Stimulated activated CD8-positive, alpha-beta memory T cell treated with anti-CD3 and anti-CD28 coated beads, Interleukin-2, amount 100 ng/mL, for 1 hour (primary cell): ENCODE measurements around the gene GNA14.
A peak's percentile ranks its signal among the peaks of the same experiment; 100 is the strongest.
"Not testable (repeated sequence)": the region's sequence is repeated elsewhere in the genome, so short reads cannot be mapped to it uniquely, and the experiment has no call there.

Experiments
- DNase-seq, 2 donors: peaks; one replicate each; pipeline ENCODE4 v3.0.0-alpha.2; 2020; ENCODE audit warnings: low read depth in 2 of 2

GNA14 gene

DNA sequence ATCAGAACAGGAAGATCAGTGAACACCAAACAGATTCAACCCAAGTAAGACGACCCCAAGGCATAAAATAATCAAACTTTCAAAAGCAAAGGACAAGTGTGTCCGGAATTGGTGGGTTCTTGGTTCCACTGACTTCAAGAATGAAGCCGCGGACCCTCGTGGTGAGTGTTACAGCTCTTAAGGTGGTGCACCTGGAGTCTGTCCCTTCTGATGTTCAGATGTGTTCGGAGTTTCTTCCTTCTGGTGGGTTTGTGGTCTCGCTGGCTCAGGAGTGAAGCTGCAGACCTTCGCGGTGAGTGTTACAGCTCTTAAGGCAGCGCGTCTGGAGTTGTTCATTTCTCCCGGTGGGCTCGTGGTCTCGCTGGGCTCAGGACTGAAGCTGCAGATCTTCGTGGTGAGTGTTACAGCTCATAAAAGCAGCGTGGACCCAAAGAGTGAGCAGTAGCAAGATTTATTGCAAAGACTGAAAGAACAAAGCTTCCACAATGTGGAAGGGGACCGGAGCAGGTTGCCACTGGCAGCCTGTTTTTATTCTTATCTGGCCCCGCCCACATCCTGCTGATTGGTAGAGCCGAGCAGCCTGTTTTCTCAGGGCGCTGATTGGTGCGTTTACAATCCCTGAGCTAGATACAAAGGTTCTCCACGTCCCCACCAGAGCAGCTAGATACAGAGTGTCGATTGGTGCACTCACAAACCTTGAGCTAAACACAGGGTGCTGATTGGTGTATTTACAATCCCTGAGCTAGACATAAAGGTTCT is 158.5 kb downstream of the GNA14 start:
- DNase-seq: not testable (repeated sequence)

DNA sequence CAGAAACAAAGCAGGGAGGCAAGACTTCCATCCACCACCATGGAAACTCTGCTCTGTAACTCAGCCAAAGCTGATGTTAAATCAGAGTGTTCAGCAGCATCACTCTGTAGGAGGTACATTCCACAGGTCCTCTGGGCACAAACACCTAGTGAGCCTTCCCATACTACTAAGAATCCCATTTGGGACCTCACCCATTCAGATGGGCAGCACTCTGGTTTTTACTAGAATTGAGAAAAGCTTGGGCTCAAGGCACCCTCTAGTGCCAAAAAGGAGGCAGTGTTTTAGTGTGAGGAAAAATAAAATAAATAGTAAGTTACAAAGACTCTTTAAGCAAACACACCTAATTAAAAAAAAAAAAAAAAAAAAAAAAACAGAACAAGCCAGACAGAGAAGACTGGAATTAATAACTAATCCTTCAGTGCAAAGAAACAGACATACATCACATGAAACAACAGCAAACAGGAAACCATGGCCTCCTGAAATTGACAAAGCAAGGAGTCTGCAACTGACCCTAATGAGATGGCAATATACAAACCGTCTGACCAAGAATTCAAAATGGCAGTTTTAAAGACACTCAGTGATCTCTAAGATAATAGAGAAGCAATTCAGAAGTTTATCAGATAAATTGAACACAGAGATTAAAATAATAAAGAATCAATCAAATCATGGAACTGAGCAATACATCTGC is 159.5 kb downstream of the GNA14 start:
- no peak for DNase-seq

DNA sequence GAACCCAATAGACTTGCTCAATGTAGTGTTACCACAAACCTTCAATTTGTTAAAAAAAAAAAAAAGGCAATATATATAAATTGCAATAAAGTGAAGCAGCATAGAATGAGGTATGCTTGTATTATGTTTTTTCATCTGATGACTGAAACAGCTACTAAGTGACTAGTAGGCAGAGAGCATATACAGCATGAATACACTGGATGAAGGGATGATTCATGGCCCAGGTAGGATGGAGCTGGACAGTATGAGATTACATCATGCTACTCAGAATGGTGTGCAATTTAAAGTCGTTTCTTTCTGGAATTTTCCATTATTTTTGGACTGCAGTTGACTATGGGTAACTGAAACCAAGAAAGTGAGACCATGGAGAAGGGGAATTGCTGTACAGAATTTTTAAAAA is 161.2 kb downstream of the GNA14 start:
- DNase-seq: no peak

DNA sequence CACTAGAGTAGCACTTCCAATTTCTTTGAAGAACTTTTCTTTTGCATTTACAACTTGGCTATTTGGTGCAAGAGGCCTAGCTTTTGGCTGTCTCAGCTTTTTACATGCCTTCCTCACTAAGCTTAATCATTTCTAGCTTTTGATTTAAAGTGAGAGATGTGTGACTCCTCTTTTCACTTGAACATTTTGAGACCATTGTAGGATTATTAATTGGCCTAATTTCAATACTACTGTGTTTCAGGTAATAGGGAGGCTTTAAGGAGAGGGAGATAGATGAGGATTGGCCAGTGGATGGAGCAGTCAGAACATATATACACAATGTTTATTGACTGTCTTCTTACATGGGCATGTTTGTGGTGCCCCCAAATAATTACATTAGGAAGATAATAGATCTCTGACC is 161.7 kb downstream of the GNA14 start:
- DNase-seq: no peak

DNA sequence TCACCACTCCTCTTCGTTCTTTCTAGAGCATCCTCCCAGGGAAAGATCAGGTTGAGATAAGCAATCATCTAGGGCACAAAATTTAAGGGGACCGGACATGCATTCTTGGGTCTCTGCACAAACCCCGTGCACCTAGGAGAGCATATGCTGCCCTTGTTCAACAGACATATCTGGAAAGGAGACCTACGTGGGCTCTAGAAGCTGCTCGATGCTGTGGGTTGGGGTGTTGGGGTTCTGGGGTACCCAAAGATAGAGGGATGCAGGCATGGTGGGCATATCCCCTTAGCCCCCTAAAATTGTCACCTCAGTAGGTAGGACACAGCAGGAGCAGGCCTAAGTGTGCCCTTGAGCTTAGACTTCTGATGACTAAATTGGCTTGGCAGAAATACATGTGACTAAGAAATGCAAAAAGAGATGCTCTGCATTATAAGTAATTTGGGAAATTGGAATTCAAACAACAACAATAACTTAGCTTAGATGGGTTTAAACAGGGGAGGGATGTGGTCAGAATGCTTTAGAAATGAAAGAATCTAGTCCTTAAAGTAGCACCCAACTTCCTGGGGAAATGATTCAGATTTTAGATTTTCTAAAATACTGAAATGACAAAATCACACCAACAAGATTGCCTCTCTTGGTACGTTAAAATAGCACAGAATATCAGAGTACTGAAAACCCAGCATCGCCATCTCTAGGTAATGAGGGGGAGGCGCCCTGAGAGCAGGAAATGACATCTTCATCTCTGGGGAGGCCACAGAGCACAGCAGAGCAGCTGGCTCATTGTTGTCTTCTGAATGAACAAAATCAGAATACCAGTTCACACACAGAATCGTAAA is 172.3 kb downstream of the GNA14 start:
- DNase-seq: peak in 1 of 2 donors; percentile 3

DNA sequence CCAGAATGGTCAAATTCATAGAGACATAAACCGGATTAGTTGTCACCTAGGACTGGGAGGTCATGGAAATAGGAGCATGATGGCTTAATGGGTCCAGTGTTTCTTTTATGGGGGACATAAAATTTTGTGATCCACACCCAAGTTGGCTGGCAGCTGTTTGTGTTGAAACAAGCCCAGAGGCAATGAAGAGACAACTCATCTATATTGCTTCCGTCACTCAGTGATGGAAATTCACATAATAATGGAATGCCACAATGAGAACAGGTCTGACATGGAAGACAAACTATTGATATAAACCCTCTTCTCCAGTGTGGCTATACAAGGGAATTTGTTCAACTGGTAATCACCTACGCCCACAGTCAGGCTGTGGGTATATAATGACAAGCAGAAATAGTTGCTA is 173.2 kb downstream of the GNA14 start:
- no peak for DNase-seq

DNA sequence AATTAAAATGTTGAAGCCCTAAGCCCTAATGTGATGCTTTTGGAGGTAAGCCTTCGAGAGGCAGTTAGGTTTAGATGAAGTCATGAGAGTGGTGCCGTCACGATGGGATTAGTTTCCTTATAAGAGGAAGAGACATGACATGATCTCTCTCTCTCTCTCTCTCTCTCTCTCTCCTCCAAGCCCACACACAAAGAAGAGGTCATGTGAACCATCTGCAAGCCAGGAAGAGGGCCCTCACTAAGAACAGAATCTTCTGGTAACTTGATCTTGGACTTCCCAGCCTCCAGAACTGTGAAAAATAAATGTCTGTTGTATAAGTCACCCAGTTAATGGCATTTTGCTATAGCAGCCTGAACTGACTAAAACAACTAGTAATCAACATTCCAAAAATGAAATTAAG is 175.5 kb downstream of the GNA14 start:
- DNase-seq: no peak

DNA sequence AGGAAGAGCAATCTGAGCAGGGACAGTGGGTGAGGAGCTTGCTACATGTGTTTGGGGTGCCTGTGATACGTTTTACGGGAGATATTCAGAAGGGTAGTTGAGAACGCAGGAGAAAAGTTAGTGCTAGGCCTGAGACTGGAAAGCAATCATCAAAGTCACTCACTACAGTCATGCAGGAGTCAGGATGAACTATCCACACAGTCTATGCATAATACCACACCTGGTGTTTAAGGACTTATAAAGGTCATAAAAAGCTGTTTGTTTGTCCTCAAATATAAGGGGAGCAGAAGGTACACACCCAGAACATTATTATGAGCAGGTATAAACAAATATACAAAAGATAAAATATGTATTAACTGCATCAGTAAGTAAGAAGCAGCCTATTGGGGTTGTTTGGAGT is 176.6 kb downstream of the GNA14 start:
- no peak for DNase-seq

DNA sequence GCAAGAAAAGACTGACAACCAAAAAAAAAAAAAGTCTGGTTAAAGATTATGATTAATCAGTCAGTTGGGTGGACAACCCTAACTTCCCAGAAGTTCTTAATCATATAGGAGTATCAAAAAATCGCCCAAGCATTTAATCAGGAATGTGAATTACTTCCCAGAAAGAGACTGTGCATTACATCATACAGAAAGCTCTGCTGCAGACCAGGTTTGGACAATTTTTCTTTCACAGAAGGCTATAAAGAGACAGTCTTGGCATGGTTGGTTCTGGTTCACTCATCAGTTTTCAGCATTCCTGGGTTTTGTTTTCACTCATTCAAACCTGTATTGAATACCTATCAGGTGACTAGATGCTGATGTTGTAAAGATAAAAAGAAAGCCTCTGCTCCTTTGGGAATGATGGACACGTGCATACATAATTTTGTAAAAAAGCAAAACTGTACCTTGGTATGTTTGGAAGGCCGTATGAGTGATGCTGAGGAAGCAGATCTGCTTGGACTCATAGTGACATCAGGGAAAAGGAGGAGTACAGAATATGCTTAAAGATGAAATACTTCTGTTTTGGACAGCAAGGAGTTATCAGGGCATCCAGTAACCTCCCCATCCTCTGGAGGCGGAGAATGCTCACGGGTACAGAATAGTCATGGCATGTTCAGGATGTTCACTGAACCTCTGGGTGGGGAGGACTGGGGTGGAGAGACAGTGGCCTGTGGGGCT is 178.4 kb downstream of the GNA14 start:
- DNase-seq: no peak

DNA sequence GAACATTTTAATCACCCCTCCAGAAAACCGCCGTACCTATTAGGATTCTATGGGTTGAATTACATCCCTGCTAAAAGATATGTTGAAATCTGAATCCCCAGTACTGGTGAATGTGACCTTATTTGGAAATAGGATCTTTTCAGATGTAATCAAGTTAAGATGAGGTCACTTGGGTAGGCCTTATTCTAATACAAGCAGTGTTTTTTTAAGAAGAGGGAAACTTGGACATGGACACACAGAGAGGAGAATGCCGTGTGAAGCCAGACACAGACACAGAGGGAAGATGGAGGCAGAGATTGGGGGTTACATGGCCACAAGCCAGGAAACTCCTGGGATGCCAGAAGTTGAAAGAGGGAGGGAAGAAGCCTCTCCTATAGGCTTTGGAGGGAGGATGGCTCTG is 183.5 kb downstream of the GNA14 start:
- DNase-seq: no peak

DNA sequence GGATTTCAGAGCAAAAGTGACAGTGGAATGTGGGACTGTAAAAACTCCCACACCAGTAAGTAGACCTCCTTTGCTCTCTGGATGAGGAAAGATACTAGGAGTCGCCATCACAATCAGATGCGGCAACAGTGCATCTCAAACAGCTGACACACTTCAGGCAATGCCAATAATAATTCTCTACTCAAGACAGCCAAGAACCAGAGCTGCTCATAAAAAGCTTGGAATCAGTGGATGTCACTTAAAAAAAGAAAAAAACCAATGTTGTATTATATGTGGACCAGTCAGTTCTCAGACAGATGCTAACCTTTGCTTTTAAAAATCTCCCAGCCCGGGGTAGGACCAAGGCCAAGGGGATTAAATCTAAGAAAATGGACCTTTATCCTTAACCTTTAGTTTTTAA is 185.0 kb downstream of the GNA14 start:
- no peak for DNase-seq

DNA sequence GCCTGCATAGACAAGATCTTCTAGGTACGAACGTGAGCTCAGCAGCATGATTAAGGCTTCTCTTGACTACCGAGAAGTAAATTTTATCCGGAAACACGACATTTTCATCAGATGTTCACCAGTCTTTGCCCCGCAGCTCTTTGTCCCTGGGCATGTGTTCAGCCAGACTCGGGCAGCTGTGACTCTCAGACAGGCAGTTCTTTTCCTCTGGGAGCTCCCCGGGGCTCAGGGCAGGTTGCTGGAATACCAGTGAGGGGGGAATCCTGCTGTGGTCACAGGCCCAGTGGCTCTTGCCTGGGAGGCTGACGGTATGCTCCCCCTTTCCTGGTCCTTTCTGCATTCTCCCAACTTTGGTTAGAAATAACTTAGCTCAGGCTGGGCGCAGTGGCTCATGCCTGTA is 186.1 kb downstream of the GNA14 start:
- no peak for DNase-seq

DNA sequence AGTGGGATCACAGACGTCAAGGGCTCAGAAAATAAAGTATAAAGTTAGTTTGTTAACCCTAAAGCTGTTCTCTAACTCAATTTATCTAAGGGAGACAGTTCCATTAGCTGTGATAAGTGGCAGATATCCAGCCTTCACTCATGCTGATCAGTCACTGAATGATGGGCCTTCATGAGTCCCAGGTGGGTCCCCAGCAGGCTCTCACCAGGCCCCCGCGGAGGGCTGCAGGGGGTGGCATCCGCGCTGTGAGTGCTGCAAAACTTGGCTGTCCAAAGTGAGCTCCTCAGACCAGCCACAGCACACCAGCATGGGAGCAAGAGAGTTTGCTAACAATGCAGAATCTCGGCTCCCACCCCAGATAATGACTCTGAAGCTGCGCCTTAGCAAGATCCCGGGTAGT is 187.2 kb downstream of the GNA14 start:
- DNase-seq: no peak

DNA sequence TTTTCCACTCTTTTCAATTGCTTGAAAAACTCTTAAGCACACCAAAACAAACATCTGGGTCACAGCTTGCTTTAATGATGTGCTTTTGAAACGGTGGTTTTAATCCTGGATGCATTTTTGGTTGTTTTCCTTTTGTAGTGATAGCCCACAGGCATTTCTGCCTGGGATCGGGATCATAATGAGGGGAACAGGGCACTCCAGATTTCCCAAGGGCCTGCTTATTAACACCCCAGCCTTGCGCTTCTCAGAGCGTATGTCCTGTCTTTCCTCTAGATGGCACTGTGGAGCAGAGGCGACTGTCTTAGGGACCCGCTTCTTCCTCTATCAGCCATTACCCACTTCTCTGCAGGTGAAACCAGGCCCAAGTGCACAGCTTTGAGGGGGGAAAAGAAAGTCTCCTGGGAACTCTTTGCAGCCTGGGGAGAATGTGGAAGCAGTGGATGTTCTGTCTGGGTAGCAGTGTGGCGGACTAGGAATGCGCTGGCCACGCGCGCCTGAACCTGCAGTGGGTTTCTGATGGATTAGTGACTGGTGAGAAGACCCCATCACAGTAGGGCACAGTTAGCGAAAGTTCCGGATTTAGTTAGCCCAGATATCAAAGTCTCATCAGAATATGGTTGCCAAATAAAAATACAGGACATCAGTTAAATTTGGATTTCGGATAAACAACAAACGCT is 190.1 kb downstream of the GNA14 start:
- peak in 1 of 2 donors; percentile 35 for DNase-seq

DNA sequence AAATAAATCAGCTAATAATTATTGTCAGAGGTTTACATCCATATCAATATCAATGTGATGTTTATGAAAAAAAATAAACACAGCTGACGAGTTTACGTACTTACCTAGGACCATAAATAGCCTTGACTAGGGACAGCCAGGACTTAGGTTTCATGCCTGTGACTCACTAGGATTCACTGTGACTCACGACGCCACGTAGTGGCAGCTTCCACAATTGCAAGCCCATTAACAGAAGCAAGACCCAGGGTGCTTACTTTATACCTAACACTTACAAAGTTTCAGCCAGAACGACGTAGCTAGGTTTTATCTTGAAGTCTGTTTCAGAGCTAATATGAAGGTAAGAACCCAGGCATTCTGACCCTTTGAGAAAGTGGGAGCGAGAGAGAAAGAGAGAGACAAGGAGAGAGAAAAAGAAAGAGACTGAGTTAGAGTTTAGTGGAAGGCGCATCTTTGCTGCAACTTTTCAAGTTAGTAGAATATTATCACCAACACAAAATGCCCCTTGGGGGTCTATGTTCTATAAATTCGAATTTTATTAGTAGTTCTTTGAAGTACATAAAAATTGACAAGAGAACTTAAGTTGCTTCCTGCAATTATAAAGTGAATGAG is 191.2 kb downstream of the GNA14 start:
- peak; percentile 58 to 62 for DNase-seq

DNA sequence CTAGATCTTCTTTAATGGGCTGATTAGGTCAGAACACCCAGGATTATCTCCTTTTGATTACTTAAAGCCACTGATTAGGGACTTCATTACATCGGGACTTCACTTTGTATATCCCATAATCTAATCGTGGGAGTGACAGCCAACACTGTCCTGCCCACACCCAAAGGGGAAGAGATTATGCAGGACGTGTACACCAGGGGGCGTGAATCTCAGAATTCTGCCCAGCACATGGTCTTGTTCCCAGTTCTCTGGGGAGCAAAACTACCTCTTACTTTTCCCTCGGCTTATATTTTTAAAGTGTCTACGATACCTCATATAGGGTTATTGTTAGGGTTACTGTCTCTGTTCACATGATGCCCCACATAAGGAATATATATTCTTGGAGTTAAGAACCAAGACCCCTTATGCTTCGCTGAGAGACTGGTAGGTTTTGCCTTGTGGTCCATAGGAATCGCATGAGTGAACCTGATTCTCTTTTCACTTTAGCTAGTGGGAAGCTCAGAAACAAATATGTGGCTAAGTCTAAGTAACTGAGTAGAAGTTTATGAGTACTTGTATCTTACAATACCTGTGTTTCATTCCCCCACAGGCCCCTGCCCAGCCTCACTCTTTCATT is 192.7 kb downstream of the GNA14 start:
- no peak for DNase-seq

DNA sequence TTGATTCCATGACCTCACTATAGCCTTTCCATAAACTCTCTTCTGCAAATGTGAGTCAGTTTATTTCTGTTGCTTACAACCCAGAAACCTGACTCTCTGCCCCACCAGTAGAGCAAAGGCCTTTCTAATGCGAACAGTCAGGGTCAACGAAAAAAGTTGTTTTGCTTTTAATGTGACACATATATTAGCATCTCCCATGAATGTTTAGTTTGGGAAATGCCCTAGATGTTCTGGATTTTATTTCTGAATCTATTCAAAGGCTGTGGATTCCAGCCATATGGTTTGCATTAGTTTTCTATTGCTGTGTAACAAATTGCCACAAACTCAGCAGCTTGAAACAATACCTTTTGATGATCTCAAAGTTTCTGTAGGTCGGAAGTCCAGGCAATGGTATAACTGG is 193.5 kb downstream of the GNA14 start:
- no peak for DNase-seq

DNA sequence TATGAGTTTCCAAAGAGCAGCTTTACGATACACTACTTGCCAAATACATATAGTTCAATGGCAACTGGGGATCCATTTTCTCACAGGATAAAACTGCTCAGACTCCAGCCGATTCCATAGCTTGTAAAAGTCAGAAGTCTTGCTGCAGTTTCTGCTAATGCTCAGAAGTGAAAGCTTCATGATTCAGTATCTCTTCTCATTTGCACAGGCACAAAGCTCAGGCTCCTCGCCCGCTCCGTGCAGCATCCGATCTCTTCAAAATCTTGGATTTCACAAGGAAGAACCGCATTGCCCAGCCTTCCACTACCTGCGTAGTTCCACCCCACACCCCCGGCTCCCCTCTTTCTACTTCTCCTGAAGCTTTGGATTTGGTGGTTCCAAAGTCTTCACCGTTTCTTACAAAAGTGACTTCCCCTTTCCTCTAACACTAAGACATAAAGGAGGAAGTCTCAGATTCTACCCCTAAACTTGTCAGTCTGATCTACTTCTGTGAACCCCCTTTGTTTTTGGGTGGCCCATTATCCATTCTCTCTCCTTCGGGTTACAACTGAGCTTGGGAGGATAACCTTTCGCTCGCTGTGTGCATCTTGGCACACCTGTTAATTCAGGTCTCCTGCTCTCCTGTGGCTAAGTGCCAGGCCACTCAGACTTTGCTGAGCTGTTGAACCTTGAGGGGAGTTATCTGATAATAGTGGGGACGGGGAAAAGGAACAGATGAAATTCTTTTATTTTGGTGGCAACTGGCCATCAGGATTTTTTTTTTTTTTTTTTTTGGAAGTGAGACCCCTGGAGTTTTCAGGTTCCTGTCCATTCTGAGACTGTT is 194.1 kb downstream of the GNA14 start:
- DNase-seq: no peak

DNA sequence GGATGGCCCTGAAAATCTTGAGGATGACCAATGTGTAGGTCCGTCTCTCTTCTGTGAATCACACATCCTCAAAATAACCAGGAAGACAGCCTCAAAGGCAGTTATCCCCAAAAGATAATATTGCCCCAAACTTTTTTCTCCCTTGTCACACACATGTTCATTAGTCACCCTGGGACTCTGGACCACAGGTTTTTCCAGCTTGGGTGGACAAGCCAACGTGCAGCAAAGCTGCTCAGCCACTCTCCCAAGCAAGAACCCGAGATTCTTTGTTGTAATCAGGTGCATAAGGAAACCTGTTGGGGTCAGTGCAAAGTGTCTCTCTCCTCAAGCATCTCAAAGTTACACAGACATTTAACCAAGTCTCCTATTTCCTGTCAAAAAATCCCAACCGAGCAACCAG is 196.6 kb downstream of the GNA14 start:
- DNase-seq: no peak

DNA sequence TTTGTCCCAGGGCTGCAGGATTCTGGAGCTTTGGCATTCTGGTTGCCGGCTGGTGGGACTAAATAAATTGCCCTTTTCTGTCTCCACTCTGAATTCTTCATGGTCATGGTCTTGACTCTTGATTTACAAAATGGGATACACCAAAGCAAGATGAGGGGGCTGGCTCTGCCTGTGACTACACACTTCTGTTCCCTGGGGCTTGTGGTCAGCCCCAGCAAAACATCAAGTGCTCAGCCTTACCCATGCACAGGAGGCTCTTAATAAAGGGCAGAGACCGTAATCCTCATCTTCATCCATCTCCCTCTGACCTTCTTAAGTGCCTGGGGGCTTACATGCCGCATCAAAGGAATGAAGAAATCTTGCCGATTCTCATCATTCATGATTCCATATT is 198.0 kb downstream of the GNA14 start:
- no peak for DNase-seq
